ENCODE data around the gene SENP2.
A peak's percentile ranks its signal among the peaks of the same experiment; 100 is the strongest.
"Not testable (repeated sequence)": the region's sequence is repeated elsewhere in the genome, so short reads cannot be mapped to it uniquely, and the experiment has no call there.

Gene SENP2

DNA sequence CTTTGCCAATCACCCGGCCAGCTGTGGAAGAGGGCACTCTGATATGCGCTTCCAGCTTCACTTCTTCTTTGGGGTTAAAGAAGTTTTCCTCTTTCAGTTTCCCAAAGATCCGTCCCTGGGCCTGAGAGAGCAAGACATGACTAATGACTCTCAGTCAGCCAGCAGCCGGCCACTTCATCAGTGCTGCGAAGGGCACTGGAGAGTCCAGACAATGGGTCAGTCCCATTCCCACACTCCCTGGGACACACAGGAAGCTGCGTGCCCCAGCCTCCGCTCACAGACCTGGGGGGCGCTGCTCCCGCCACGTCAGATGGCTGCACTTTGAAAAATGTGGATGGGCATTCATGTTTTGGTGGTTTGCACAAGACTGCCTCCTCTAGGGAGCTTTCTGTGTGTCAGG lies 63.3 kb downstream of the SENP2 start:
- no peak for DNase-seq

- DNase-seq, result no peak
Measured at GRCh38 chr3:185651971-185652370, 65.9 kb downstream of the SENP2 start.

DNA sequence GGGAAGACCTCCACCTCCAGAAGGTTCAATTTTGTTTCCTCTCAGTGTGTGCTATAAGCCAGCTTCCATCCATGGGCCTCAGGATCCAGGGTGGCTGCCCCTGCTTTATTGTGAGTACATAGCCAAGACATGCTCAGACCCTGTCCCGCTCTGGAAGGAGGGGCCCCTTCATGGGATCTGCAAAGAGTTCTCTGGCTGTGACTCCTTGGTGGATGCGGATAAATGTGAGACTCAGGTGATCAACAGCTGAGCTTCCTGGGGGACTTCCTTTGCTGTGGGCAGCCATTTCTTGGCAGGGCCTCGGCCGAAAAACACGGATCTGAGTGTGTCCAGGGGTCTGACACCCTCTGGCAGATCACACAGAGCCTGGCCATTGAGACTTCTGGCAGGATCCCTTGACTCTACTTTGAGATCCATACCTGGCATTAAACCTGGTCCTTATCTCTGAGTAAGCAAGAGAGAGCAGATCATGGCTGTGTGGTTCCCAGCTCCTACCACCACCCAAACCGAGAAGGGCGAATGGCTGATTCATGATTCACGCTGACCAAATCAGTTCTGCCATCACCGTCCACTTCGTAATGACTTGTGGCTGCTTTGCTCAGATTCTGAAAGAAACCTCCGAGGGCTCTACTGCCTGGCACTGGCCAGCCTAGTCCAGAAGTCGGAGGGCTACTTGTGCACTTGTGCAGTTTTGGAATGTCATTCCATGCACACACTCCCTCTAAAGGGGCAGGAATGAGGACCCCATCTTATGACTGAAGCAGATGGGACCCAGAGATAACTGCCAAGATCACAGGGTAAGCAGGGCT lies 68.1 kb downstream of the SENP2 start:
- DNase-seq, result no peak

DNA sequence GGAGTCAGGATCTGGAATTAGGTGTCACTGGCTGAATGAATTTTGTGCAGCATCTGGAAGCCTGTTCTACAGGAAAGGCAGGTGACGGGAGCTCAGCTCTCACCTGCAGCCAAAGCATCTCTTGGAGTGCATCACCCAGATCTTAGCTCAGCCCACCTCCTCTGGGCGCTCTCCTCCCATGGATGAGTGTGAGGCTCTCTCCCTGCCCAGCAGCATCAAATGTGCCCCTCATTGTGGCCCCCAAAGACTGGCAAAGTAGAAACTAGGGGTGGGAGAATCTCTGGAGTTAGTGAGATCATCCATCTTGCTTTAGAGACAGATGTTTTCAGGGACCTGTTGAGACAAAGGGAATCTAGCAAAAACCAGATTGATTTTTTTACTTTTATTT lies 68.7 kb downstream of the SENP2 start:
- no peak for DNase-seq

GRCh38 chr3:185655426-185656320 lies 69.6 kb downstream of the SENP2 start:
- DNase-seq, result no peak

DNA sequence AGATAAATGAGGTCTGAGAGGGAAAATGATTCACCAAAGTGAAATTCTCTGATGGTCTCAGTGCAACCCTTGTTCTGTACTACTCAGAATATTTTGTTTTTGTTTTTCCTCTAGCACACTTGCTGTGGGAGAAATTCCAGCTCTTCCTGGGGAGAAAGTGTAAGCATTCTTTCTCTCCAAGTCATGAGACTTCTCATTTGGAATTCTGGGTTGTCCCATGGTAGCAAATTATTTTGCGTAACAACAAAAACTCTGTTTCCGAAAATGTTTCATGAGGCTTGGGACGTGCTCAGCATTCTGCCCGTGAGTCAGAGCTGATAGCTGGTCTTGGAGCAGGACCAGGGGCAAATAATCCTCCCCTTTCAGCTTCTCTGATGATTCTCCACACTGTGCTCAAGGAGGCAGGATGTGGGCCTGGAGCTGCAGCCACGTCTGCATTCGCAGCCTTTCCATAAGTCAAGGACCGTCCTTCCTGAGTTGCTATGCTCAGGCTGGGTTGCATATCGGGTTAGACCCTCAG lies 70.3 kb downstream of the SENP2 start:
- DNase-seq, result peak; percentile 75

DNA sequence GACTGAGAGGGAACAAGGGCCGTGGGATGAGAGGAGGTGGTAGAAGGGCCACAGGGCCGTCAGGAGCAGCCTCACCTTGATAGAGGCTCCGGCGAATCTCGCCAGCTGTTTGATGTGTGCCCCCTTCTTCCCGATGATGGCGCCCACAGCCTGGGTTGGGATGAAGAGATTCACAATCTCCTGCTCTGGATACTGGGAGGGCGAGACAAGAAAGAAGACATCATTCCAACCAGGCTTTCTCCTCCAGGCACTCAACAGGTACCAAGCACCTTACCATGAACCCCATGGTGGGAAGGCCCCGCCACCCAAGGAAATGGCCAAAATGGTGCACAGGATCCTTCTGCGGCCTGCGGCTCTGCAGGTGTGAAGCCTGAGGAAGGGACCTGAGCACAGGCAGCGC lies 71.1 kb downstream of the SENP2 start:
- DNase-seq, result no peak

DNA sequence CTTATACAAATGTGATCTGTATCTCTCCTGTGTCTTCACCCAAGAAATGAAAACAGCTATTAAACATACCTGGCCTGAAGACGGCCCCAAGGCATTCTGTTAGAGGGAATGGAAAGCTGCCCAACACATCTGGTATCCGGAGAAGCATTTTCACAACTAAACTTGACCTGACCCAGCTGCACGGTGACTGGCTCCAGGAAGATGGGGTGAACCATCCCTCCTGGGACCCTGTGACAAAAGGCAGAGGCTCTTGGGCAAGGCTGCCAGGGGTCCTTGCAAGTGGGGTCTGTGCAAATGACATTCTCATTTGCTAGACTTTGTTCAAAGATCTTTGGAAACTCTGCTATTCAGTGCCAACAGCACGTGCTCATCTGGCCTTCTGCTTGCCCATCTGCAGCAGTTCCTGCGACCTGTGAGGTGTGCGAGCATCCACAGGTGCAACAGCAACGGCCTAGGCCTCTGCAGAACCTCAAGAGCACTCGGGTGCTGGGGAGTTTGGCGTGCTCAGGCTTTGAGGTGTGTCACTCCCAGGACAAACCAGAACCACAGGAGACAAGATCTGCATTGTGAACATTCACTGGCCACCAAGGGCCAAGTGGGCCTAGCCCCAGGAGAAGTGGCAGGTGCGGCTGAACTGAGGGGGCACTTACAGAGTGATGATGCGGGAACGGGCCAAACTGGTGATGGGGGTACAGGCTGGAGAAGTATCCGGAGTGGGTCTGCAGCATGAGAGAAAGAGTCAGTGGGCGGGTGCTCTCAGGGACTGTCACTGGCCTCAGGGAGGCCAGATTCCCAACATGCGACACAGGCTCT lies 71.8 kb downstream of the SENP2 start:
- no peak for DNase-seq

DNA sequence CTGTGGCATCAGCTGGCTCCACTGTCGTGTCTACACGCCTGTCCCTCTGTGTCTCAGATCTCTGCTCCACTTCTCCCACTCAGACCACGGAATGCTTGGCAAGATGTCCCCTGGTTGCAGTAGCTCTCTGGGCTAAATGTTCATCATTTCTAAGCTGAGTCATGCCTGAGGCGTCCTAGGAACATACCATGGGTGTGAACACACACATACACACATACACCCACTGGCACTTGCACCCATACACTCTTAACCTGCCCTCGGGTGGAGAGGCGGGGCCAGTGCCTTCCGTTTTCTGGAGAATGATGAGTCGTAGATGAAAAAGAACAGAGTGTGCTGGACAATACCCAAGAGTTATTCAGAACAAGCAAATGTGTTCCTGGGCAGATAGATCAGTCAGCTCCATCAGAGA lies 72.4 kb downstream of the SENP2 start:
- DNase-seq, result peak; percentile 81

GRCh38 chr3:185658943-185659342 lies 72.8 kb downstream of the SENP2 start:
- no peak for DNase-seq

GRCh38 chr3:185659942-185660921 lies 74.1 kb downstream of the SENP2 start:
- DNase-seq, result peak; percentile 55

DNA sequence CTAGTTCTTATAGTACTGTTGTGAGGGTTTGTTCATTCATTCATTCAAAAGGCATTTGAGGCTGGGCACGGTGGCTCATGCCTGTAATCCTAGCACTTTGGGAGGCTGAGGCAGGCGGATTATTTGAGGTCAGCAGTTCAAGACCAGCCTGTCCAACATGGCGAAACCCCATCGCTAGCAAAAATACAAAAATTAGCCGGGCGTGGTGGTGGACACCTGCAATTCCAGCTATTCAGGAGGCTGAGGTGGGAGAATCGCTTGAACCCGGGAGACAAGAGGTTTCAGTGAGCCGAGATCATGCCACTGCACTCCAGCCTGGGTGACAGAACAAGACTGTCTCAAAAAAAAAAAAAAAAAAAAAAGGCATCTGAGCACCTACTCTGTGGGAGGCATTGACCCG lies 75.2 kb downstream of the SENP2 start:
- not testable (repeated sequence) for DNase-seq

DNA sequence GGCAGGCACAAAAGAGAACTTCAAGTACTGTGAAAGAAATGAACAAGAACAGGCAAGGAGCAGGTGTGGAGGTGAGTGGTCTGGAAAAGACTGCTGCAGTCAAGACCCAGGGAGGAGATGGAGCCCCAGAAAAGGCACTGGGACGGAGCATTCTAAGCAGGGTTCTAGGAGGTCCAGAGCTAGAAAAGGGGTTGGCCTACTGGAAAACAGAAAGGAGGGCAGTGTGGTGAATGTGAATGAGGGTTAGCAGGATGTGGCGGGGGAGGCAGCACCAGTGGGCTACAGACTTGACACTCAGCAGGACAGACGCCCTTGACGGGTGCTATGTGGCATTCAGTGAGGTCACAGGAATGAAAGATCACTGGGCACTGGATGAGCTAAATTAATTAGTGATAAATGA lies 75.7 kb downstream of the SENP2 start:
- no peak for DNase-seq

DNA sequence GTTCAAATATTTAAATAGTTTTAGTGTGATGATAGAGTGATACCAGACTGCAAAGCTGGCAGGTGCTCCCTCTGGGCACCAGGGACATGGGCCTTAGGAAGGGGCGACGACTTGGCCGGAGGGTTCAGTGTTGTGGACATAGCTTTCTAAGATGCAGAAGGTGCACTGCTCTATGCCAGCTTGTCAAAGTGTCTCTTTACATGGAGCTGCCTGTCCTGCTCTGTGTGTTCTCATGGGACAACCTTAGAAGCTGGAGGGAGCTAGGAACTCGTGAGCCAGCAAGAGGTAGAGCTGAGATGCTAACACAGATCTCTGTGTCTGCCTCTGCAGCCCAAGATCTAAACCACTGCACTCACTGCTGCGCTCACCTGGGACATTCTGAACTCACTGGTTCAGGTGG lies 77.8 kb downstream of the SENP2 start:
- no peak for DNase-seq

- DNase-seq, result no peak
Measured at GRCh38 chr3:185667574-185667973, 81.5 kb downstream of the SENP2 start.

DNA sequence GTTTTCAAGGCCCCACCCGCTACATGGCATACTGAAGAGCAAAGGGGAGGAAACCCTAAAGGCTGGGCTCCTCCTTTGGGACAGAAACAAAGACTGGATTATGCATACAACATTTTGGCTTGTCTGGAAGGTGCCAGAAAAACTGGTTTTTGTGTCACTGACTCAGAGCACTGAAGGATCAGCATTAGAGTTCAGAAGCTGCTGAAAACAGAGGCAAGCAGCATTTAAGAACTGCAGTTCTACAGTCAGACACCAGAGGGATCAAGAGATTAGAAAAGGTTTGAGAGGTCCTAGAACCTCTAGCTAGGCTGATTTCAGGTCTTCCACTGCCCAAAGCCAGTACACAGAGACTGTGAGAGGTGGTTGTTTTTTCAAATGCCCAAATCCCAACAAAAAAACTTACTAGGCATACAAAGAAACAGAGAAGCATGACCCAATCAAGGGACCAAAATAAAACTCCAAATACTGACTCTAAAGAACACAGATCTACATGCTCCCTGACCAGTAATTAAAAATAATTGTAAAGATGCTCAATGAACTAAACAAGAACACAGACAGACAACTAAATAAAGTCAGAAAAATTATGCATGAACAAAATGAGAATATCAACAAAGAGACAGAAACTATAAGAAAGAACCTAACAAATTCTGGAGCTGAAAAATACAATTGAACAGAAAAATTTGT lies 91.2 kb downstream of the SENP2 start:
- DNase-seq, result no peak

GRCh38 chr3:185678027-185678426 lies 91.9 kb downstream of the SENP2 start:
- DNase-seq, result no peak

- no peak for DNase-seq
Measured at GRCh38 chr3:185680231-185680630, 94.1 kb downstream of the SENP2 start.

Measured in T1000 (cell line).